ES-I3 (cell line): ENCODE data around the gene SPIRE2.
"Not testable (repeated sequence)": the region's sequence is repeated elsewhere in the genome, so short reads cannot be mapped to it uniquely, and the experiment has no call there.

Experiments used
- H3K36me3 ChIP-seq: 2 replicates; pipeline ENCODE4 v1.6.1; 2013; ENCODE audit warnings: mild to moderate bottlenecking, low read length, control low read depth, moderate library complexity; ENCODE audit not compliant: insufficient read depth
- H3K4me1 ChIP-seq: 2 replicates; pipeline ENCODE4 v1.6.1; 2013; ENCODE audit warnings: mild to moderate bottlenecking, control low read depth, low read length; ENCODE audit not compliant: insufficient read depth
- H3K9ac ChIP-seq: 2 replicates; pipeline ENCODE4 v1.6.1; 2013; ENCODE audit warnings: low read depth, mild to moderate bottlenecking, low read length, moderate library complexity
- H3K9me3 ChIP-seq: 2 replicates; pipeline ENCODE4 v1.6.1; 2013; ENCODE audit warnings: mild to moderate bottlenecking, low read length, moderate library complexity; ENCODE audit not compliant: control insufficient read depth, insufficient read depth

SPIRE2 gene

GRCh38 chr16:89910717-89911354 lies 82.6 kb downstream of the SPIRE2 start:
- H3K4me1 ChIP-seq: no peaks in the 10 kb centered on the region; the same call in 1 of the 2 replicates
- no peak overlapping the region for H3K9ac ChIP-seq
- H3K36me3 ChIP-seq: peaks cover 4% of the 10 kb centered on the region
- no peaks in the 10 kb centered on the region for H3K9me3 ChIP-seq

- H3K4me1 ChIP-seq: no peaks in the 10 kb centered on the region; the same call in 1 of the 2 replicates
- H3K9ac ChIP-seq: no peak overlapping the region
- peaks cover 4% of the 10 kb centered on the region for H3K36me3 ChIP-seq
- H3K9me3 ChIP-seq: no peaks in the 10 kb centered on the region
Observed at GRCh38 chr16:89911375-89911774, 83.1 kb downstream of the SPIRE2 start.

GRCh38 chr16:89912143-89912542 lies 83.9 kb downstream of the SPIRE2 start:
- H3K4me1 ChIP-seq: no peaks in the 10 kb centered on the region; the same call in 1 of the 2 replicates
- H3K36me3 ChIP-seq: no peaks in the 10 kb centered on the region; the same call in 1 of the 2 replicates
- H3K9me3 ChIP-seq: no peaks in the 10 kb centered on the region
- H3K9ac ChIP-seq: no peak overlapping the region

GRCh38 chr16:89912627-89913026 lies 84.4 kb downstream of the SPIRE2 start:
- no peak overlapping the region for H3K9ac ChIP-seq
- no peaks in the 10 kb centered on the region; the same call in 1 of the 2 replicates for H3K36me3 ChIP-seq
- H3K4me1 ChIP-seq: no peaks in the 10 kb centered on the region; the same call in 1 of the 2 replicates
- H3K9me3 ChIP-seq: no peaks in the 10 kb centered on the region

- H3K9ac ChIP-seq: no peak overlapping the region
- H3K9me3 ChIP-seq: no peaks in the 10 kb centered on the region
- no peaks in the 10 kb centered on the region; the same call in 1 of the 2 replicates for H3K36me3 ChIP-seq
- no peaks in the 10 kb centered on the region; the same call in 1 of the 2 replicates for H3K4me1 ChIP-seq
Observed at GRCh38 chr16:89913408-89914387, 85.4 kb downstream of the SPIRE2 start.

GRCh38 chr16:89914642-89915285 lies 86.5 kb downstream of the SPIRE2 start:
- H3K36me3 ChIP-seq, H3K4me1 ChIP-seq, H3K9ac ChIP-seq, H3K9me3 ChIP-seq: not testable (repeated sequence)

GRCh38 chr16:89915303-89916232 lies 87.3 kb downstream of the SPIRE2 start:
- H3K9ac ChIP-seq: no peak overlapping the region
- H3K36me3 ChIP-seq: no peaks in the 10 kb centered on the region
- H3K9me3 ChIP-seq: no peaks in the 10 kb centered on the region
- peaks cover 5% of the 10 kb centered on the region; the same call in 1 of the 2 replicates for H3K4me1 ChIP-seq

GRCh38 chr16:89917773-89918452 lies 89.6 kb downstream of the SPIRE2 start:
- Histone ChIP-seq H3K9ac (peak overlapping the region; percentile 71), H3K9me3 (no peaks in the 10 kb centered on the region), H3K4me1 (peaks cover 14% of the 10 kb centered on the region; the same call in 1 of the 2 replicates), H3K36me3 (no peaks in the 10 kb centered on the region)

- H3K4me1 ChIP-seq: peaks cover 14% of the 10 kb centered on the region; the same call in 1 of the 2 replicates
- no peaks in the 10 kb centered on the region for H3K9me3 ChIP-seq
- no peaks in the 10 kb centered on the region for H3K36me3 ChIP-seq
- peak within 1 kb of the TSS; percentile 71 for H3K9ac ChIP-seq
Observed at GRCh38 chr16:89918453-89919347, 90.4 kb downstream of the SPIRE2 start, which contains the start of gene MC1R. Gene MC1R (plus strand): TSS chr16:89918862. CDS start chr16:89919259, 397 bp downstream.

GRCh38 chr16:89919535-89920406 lies 91.5 kb downstream of the SPIRE2 start:
- Histone ChIP-seq H3K4me1 (peaks cover 14% of the 10 kb centered on the region; the same call in 1 of the 2 replicates), H3K9me3 (no peaks in the 10 kb centered on the region), H3K36me3 (no peaks in the 10 kb centered on the region), H3K9ac (no peak overlapping the region)

GRCh38 chr16:89920723-89921122 lies 92.4 kb downstream of the SPIRE2 start:
- peaks cover 14% of the 10 kb centered on the region; the same call in 1 of the 2 replicates for H3K4me1 ChIP-seq
- no peaks in the 10 kb centered on the region for H3K9me3 ChIP-seq
- H3K9ac ChIP-seq: no peak overlapping the region
- no peaks in the 10 kb centered on the region for H3K36me3 ChIP-seq
